Measurements from ENCODE around the gene ATP13A3. TPM values are rescaled to one million over a fixed set of nuclear protein-coding genes. Genes with fewer than 3 reads are reported as not detected.

The ATP13A3 gene
- total RNA-seq, 4 donors from 2014 or later: 84.6 to 106 (median 101) TPM

DNA sequence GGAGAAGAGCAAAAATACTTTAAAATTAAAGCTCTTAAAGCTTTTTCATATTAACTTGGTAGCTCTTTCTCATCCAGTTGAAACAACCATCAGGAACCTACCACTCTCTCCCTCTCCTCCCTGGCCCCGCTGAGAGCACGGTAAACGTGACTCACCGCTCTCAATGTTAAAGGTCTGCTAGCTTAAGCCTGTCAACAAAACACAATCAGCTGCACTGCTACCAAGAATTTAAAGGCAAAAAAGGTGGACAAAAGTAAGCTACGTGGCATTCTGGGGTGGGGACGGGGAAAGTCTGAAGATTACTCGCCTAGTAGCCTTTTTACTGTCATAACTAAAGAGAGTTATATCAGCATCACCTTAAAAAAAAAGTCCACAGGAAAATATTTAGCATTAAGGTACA, 79.4 kb downstream of the ATP13A3 start:
- no peaks in the 10 kb centered on the region for H3K9me3 ChIP-seq
- WGBS, 2 donors: 74 to 90% methylated on average over 7 of the region's 7 CpGs
- H3K4me3 ChIP-seq: no peak overlapping the region
- no peaks in the 10 kb centered on the region for H3K27me3 ChIP-seq
- TF ChIP-seq POLR2A (IDR thresholded peaks at IDR 0.05) (no peak), EP300 (IDR thresholded peaks at IDR 0.05) (no peak)
- TF ChIP-seq, protein P1, sequence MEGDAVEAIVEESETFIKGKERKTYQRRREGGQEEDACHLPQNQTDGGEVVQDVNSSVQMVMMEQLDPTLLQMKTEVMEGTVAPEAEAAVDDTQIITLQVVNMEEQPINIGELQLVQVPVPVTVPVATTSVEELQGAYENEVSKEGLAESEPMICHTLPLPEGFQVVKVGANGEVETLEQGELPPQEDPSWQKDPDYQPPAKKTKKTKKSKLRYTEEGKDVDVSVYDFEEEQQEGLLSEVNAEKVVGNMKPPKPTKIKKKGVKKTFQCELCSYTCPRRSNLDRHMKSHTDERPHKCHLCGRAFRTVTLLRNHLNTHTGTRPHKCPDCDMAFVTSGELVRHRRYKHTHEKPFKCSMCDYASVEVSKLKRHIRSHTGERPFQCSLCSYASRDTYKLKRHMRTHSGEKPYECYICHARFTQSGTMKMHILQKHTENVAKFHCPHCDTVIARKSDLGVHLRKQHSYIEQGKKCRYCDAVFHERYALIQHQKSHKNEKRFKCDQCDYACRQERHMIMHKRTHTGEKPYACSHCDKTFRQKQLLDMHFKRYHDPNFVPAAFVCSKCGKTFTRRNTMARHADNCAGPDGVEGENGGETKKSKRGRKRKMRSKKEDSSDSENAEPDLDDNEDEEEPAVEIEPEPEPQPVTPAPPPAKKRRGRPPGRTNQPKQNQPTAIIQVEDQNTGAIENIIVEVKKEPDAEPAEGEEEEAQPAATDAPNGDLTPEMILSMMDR (IDR thresholded peaks at IDR 0.05): no peak
- H3K27ac ChIP-seq: no peak overlapping the region
- H3K4me1 ChIP-seq: no peaks in the 10 kb centered on the region
- no peak for DNase-seq (ENCODE audit: low spot score in 2 of 2)
- peaks cover 0 to 35% (median 0%) of the 10 kb centered on the region in 3 donors for H3K36me3 ChIP-seq

DNA sequence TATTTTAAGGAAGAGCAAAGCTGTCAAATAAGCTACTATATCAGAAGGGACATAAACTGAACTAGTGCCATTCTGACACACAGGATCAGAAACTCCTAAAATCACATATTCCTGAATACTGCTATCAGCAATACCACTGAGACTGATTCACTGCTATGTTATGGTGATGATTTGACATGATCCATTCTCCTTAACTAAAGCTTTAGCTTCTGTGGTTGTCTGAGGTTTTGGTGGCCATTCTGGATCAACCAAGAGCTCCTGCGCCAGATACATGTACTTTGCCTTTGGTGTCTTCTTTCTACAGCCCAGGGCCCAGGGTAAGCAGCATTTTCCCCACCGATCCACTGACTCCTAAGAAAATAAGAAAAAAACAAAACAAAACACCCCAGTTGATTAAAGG, 81.0 kb downstream of the ATP13A3 start:
- Histone ChIP-seq H3K9me3 (no peaks in the 10 kb centered on the region), H3K36me3 (peaks cover 0 to 35% (median 0%) of the 10 kb centered on the region in 3 donors), H3K27ac (no peak overlapping the region), H3K27me3 (no peaks in the 10 kb centered on the region), H3K4me1 (no peaks in the 10 kb centered on the region), H3K4me3 (no peak overlapping the region)
- no peak for DNase-seq (ENCODE audit: low spot score in 2 of 2)
- TF ChIP-seq, protein P1 (IDR thresholded peaks at IDR 0.05): no peak
- TF ChIP-seq EP300 (IDR thresholded peaks at IDR 0.05) (no peak), POLR2A (IDR thresholded peaks at IDR 0.05) (no peak)
- 88 to 95% methylated on average over 2 of the region's 2 CpGs for WGBS, 2 donors

DNA sequence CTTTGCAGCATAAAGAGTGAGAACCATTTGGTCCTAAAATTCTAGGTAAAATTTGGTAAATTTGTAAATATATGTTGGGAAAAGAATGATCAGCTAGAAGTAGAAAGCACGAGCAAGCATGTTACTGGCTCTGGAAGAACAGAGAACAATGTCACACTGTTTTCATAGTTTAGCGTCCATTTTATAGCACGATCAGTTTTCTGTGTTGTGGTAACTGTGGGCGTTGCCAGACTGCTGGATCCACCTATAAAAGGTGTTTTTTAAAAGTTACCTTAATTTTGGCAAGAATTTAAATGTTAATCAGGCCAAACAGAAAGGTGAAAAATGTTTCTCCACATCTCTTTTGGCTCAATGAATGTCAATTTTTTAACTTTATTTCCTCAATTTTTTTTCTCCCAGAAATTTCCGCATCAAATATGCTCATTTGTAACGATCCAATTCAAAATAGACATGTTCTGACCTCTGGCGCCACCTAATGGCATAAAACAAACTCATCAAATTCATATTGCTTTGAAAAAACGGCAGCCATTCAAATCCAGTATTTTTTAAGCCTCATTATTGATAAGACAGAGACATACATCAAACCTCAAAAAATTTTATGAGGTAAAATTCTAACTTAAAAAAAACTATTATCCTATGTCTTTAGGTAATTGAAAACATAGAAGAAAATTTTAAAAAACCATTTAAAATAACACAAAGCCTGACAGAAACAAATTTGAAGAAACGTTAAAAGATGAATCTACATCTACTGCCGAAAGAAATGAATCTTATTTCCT, 82.2 kb downstream of the ATP13A3 start:
- 40 to 41% methylated on average over 10 of the region's 10 CpGs for WGBS, 2 donors
- TF ChIP-seq POLR2A (IDR thresholded peaks at IDR 0.05) (no peak), EP300 (IDR thresholded peaks at IDR 0.05) (no peak)
- TF ChIP-seq, protein P1 (IDR thresholded peaks at IDR 0.05): peak; percentile 51 to 73 (median 69)
- H3K36me3 ChIP-seq: peaks cover 0 to 35% (median 0%) of the 10 kb centered on the region in 3 donors

DNA sequence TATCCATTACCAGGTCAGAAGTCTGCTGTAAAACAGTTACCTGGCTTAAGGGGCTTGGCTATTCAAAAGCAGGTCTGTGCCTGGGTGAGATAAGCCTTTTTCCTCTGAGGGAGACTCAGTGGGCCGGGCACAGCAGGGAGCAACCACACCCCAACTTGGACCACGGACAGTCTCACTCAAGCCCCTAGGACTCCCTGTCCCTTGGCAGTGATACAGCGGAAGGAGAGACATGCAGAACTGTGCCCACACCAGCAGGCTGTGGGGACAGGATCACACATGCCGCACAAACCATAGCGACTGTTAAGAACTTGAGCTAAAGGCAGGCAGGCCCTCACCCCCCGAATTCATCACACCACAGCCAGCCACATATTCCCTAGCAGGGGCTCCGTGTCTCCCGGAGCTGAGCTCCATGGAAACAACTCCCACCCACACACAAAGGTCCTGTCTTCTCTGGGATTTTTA, 84.9 kb downstream of the ATP13A3 start:
- H3K4me3 ChIP-seq: no peak overlapping the region
- 55 to 64% methylated on average over 8 of the region's 8 CpGs for WGBS, 2 donors
- H3K36me3 ChIP-seq: peaks cover 0 to 13% (median 0%) of the 10 kb centered on the region in 3 donors
- no peak for DNase-seq (ENCODE audit: low spot score in 2 of 2)
- H3K9me3 ChIP-seq: no peaks in the 10 kb centered on the region
- peaks cover 0 to 18% (median 15%) of the 10 kb centered on the region in 4 donors for H3K4me1 ChIP-seq
- peaks cover 0 to 17% of the 10 kb centered on the region in 2 donors for H3K27me3 ChIP-seq
- H3K27ac ChIP-seq: no peak overlapping the region
- no peak for TF ChIP-seq POLR2A (IDR thresholded peaks at IDR 0.05)
- no peak for TF ChIP-seq EP300 (IDR thresholded peaks at IDR 0.05)
- TF ChIP-seq, protein P1 (IDR thresholded peaks at IDR 0.05): no peak

More for the DNA sequence above, 82.2 kb downstream of the ATP13A3 start:
- Histone ChIP-seq H3K27ac (no peak overlapping the region), H3K4me1 (no peaks in the 10 kb centered on the region), H3K9me3 (no peaks in the 10 kb centered on the region), H3K4me3 (no peak overlapping the region), H3K27me3 (no peaks in the 10 kb centered on the region)
- DNase-seq (ENCODE audit: low spot score in 2 of 2): peak in 1 of 2 donors; percentile 73

DNA sequence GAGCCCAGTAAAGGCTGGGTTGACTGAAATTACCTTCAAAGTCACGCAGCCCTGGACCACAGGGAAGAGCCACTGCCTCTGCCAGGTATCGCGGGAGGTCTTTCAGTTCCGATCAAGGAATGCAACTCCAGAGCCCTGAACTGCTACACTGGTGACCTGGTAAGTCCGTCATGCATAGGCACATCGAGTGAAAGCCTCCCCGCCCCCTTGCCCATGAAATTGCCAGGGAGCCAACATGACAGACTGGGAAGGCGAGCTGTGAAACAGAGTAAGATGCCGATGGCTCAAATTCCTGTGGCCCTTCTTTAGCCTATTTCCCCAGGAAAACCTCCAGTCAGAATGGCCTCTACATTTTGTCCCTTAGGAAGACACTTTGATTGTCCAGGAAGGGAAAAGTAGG, 85.5 kb downstream of the ATP13A3 start:
- 84 to 90% methylated on average over 9 of the region's 9 CpGs for WGBS, 2 donors
- peaks cover 0 to 23% (median 20%) of the 10 kb centered on the region in 4 donors for H3K4me1 ChIP-seq
- H3K27ac ChIP-seq: no peak overlapping the region
- H3K4me3 ChIP-seq: no peak overlapping the region
- peaks cover 0 to 13% (median 0%) of the 10 kb centered on the region in 3 donors for H3K36me3 ChIP-seq
- H3K9me3 ChIP-seq: no peaks in the 10 kb centered on the region
- TF ChIP-seq, protein P1 (IDR thresholded peaks at IDR 0.05): no peak
- no peak for TF ChIP-seq POLR2A (IDR thresholded peaks at IDR 0.05)
- TF ChIP-seq EP300 (IDR thresholded peaks at IDR 0.05): no peak
- peaks cover 0 to 18% of the 10 kb centered on the region in 2 donors for H3K27me3 ChIP-seq
- DNase-seq (ENCODE audit: low spot score in 2 of 2): no peak
